Endothelial cell of umbilical vein (primary cell): ENCODE measurements around the gene CSMD2. TPM values are rescaled to one million over a fixed set of nuclear protein-coding genes. Genes with fewer than 3 reads are reported as not detected.

Source experiments
- BruUV-seq: library from RNA; stranded (reverse); fragments of 400-500 nt; replicated peaks from 2 replicates; lab custom pipeline; 2021; lab: Mats Ljungman, UMichigan
- CTCF ChIA-PET: fragments of 300-600, 350-600 bp; sonication (Branson Sonifier 250); formaldehyde crosslinking; loops from one replicate; lab custom pipeline; 2021; ENCODE audit warnings: antibody characterized with exemption, inconsistent platforms; lab: Charles Lee
- POLR2A ChIA-PET: fragments of 300-600, 350-600 bp; sonication (Branson Sonifier 250); formaldehyde crosslinking; loops from one replicate; lab custom pipeline; 2021; ENCODE audit warnings: antibody characterized with exemption, inconsistent platforms; lab: Charles Lee
- DNase-seq: peaks from one replicate; pipeline ENCODE4 v3.0.0-alpha.2; 2011; ENCODE audit warnings: low read depth, low spot score
- FAIRE-seq: peaks from 2 replicates; lab custom pipeline; 2011; peaks lifted over from hg19 to GRCh38; lab: Jason Lieb, UNC
- H2AFZ ChIP-seq: 2 replicates; pipeline ENCODE4 v1.6.0; 2012; ENCODE audit warnings: low read depth, low read length, control low read depth, inconsistent platforms
- H3K27ac ChIP-seq: 2 replicates; pipeline ENCODE4 v1.5.1; 2011; ENCODE audit warnings: low read depth, mild to moderate bottlenecking, control low read depth, low read length, moderate library complexity; ENCODE audit not compliant: insufficient read depth
- H3K27me3 ChIP-seq, 2 experiments: 2 replicates each; pipeline versions ENCODE4 v1.6.0 to v1.6.1; 2011; ENCODE audit warnings: low read length in 2 of 2, mixed read lengths in 1 of 2; ENCODE audit not compliant: control insufficient read depth in 2 of 2, insufficient read depth in 2 of 2
- H3K36me3 ChIP-seq, 2 experiments: 2 replicates in 1 of 2; 3 replicates in 1 of 2; pipeline ENCODE4 v1.5.1; 2011; ENCODE audit warnings: low read length in 2 of 2, mild to moderate bottlenecking in 1 of 2, moderate library complexity in 1 of 2; ENCODE audit not compliant: control insufficient read depth in 2 of 2, insufficient read depth in 2 of 2; ENCODE audit errors: extremely low read depth in 1 of 2
- H3K4me1 ChIP-seq: 3 replicates; pipeline ENCODE4 v1.5.1; 2011; ENCODE audit warnings: mild to moderate bottlenecking, low read length; ENCODE audit not compliant: control insufficient read depth, insufficient read depth; ENCODE audit errors: extremely low read depth
- H3K4me2 ChIP-seq: 2 replicates; pipeline ENCODE4 v1.6.1; 2011; ENCODE audit warnings: low read length, control low read depth, mixed read lengths; ENCODE audit not compliant: insufficient read depth
- H3K4me3 ChIP-seq, 3 experiments: fragments of 200-600 bp in 1 of 3; sonication (generic), shearing (Covaris generic) in 1 of 3; replicated peaks in 1 of 3; 2 replicates each; pipeline ENCODE4 v1.5.1; 2011 to 2016; ENCODE audit warnings: control low read depth in 3 of 3, low read length in 3 of 3, mild to moderate bottlenecking in 2 of 3, inconsistent platforms in 1 of 3, low read depth in 1 of 3, moderate library complexity in 1 of 3; ENCODE audit not compliant: insufficient read depth in 1 of 3
- H3K79me2 ChIP-seq: 2 replicates; pipeline ENCODE4 v1.6.0; 2012; ENCODE audit warnings: low read length, inconsistent platforms; ENCODE audit not compliant: control insufficient read depth, insufficient read depth
- H3K9ac ChIP-seq: replicated peaks from 2 replicates; pipeline ENCODE3; 2011; ENCODE audit warnings: low read length, control low read depth; ENCODE audit not compliant: insufficient read depth; ENCODE audit errors: extremely low read depth
- H3K9me1 ChIP-seq: replicated peaks from 3 replicates; pipeline ENCODE4 v1.6.0; 2011; ENCODE audit warnings: mild to moderate bottlenecking, low read length; ENCODE audit not compliant: control insufficient read depth, insufficient read depth; ENCODE audit errors: extremely low read depth
- H3K9me3 ChIP-seq: replicated peaks from 2 replicates; pipeline ENCODE4 v1.5.1; 2012; ENCODE audit warnings: low read length, inconsistent platforms; ENCODE audit not compliant: control insufficient read depth, insufficient read depth
- H4K20me1 ChIP-seq: replicated peaks from 2 replicates; pipeline ENCODE3; 2011; ENCODE audit warnings: mild to moderate bottlenecking, low read length; ENCODE audit not compliant: control insufficient read depth, insufficient read depth; ENCODE audit errors: extremely low read depth
- EZH2 ChIP-seq: IDR thresholded peaks from 2 replicates; pipeline ENCODE4 v1.6.1; 2012; ENCODE audit warnings: borderline replicate concordance, low read depth, mild to moderate bottlenecking, moderate library complexity, low read length, inconsistent platforms; ENCODE audit not compliant: severe bottlenecking
- FOS ChIP-seq: IDR thresholded peaks from 2 replicates; pipeline ENCODE4 v1.6.1; 2011; ENCODE audit warnings: mild to moderate bottlenecking, low read length, moderate library complexity, borderline replicate concordance; ENCODE audit not compliant: insufficient read depth
- GATA2 ChIP-seq: IDR thresholded peaks from 2 replicates; pipeline ENCODE4 v1.7.0; 2011; ENCODE audit warnings: low read depth, mild to moderate bottlenecking, moderate library complexity, mixed read lengths, low read length; ENCODE audit not compliant: insufficient read length, insufficient read depth
- MYC ChIP-seq: IDR thresholded peaks from one replicate; pipeline ENCODE4 v1.6.1; 2011; ENCODE audit warnings: mild to moderate bottlenecking, low read depth, low read length
- POLR2A ChIP-seq: IDR thresholded peaks from 2 replicates; pipeline ENCODE4 v1.6.1; 2012; ENCODE audit warnings: low read depth, mild to moderate bottlenecking, control low read depth, low read length
- POLR2AphosphoS5 ChIP-seq: IDR thresholded peaks from 2 replicates; pipeline ENCODE4 v1.6.1; 2012; ENCODE audit warnings: low read depth, mild to moderate bottlenecking, control low read depth, low read length, moderate library complexity; ENCODE audit not compliant: insufficient read depth
- dilution Hi-C: fragments of 300-500 bp; cut with MboI; formaldehyde crosslinking; loops from one replicate; pipeline ENCODE4 v1.15.0; 2019; ENCODE audit warnings: low sequenced_read_pairs; ENCODE audit not compliant: extremely low pct_ligation_motif_present
- intact Hi-C: fragments of 100-400 bp; cut with micrococcal nuclease; formaldehyde crosslinking; loops from one replicate; pipeline ENCODE4 v1.10.0; 2022
- polyA plus RNA-seq, 4 experiments: library from polyadenylated mRNA; depleted of rRNA in 3 of 4; stranded (reverse) in 3 of 4; unstranded in 1 of 4; fragments of >200 nt; gene quantifications; 2 replicates each; pipeline versions ENCODE4 v1.2.1 to v1.2.3, GENCODE V29; 2011 to 2012; ENCODE audit warnings: missing spikeins in 1 of 4
- total RNA-seq: library from RNA; stranded (reverse); gene quantifications from 2 replicates; pipeline ENCODE4 v1.2.3, GENCODE V29; 2021
- TF ChIP-seq, protein P1 (sequence below), 2 donors: IDR thresholded peaks; 1 replicate in 1 of 2; 2 replicates in 1 of 2; pipeline ENCODE4 v1.5.1; 2011; ENCODE audit warnings: low read length in 2 of 2, mild to moderate bottlenecking in 2 of 2, moderate library complexity in 2 of 2, control low read depth in 1 of 2, inconsistent platforms in 1 of 2, low read depth in 1 of 2; ENCODE audit not compliant: insufficient read depth in 1 of 2; ENCODE audit errors: extremely low read depth in 1 of 2
- TF ChIP-seq, protein P2 (sequence below): IDR thresholded peaks from 2 replicates; pipeline ENCODE4 v1.6.1; 2011; ENCODE audit not compliant: insufficient read depth, insufficient read length

Gene CSMD2
- total and polyA plus RNA-seq, 2 donors (not counting 3 experiments of a cell fraction or from before 2014, with no cell fraction given): under 0.01 TPM; not detected in 1

DNA sequence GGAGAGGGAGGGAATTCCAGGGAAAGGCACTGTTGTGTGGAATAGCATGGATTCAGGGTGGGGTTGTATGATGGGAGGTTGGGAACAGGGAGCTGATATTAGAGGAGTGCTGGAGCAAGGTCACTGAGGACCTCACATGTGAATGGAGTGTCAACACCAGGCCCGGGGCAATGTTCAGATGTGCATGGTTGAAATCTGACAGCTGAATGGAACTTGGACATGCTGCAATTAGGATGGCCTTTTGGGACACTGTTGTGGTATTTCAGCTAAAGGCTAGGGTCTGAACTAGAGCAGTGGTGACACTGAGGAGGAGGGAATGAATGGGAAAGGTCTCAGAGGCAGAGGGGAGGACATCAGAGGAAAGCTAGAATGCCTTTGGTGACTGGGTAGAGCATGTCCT lies 667.6 kb downstream of the CSMD2 start:
- intact Hi-C loops: no loop called here
- CTCF ChIA-PET: no interaction called here
- dilution Hi-C loops: no loop called here

DNA sequence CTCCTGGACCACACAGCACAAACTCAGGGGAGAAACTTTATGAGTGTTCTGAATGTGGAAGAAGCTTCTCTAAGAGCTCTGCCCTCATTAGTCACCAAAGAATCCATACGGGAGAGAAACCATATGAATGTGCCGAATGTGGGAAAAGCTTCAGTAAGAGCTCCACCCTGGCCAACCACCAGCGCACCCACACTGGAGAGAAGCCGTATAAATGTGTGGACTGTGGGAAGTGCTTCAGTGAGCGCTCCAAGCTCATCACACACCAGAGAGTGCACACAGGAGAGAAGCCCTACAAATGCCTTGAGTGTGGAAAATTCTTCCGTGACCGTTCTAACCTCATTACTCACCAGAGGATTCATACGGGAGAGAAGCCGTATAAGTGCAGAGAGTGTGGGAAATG lies 670.1 kb downstream of the CSMD2 start:
- H3K9ac ChIP-seq: no peak overlapping the region
- no peak overlapping the region for H3K4me2 ChIP-seq
- no peaks in the 10 kb centered on the region for H4K20me1 ChIP-seq
- FAIRE-seq (no peak), DNase-seq (no peak)
- H3K4me3 ChIP-seq: no peak overlapping the region
- H3K36me3 ChIP-seq: peaks cover 12% of the 10 kb centered on the region in 2 experiments
- ChIA-PET CTCF (no interaction called here), POLR2A (no interaction called here)
- H3K4me1 ChIP-seq: no peaks in the 10 kb centered on the region
- no peak overlapping the region for H2AFZ ChIP-seq
- H3K27me3 ChIP-seq: no peaks in the 10 kb centered on the region
- no peaks in the 10 kb centered on the region for H3K9me1 ChIP-seq
- no peaks in the 10 kb centered on the region for H3K79me2 ChIP-seq
- TF ChIP-seq MYC (no peak), EZH2 (no peak), FOS (no peak), POLR2A (no peak), GATA2 (no peak)
- TF ChIP-seq, protein P1, sequence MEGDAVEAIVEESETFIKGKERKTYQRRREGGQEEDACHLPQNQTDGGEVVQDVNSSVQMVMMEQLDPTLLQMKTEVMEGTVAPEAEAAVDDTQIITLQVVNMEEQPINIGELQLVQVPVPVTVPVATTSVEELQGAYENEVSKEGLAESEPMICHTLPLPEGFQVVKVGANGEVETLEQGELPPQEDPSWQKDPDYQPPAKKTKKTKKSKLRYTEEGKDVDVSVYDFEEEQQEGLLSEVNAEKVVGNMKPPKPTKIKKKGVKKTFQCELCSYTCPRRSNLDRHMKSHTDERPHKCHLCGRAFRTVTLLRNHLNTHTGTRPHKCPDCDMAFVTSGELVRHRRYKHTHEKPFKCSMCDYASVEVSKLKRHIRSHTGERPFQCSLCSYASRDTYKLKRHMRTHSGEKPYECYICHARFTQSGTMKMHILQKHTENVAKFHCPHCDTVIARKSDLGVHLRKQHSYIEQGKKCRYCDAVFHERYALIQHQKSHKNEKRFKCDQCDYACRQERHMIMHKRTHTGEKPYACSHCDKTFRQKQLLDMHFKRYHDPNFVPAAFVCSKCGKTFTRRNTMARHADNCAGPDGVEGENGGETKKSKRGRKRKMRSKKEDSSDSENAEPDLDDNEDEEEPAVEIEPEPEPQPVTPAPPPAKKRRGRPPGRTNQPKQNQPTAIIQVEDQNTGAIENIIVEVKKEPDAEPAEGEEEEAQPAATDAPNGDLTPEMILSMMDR (IDR thresholded peaks at IDR 0.05; ENCODE audit: extremely low read depth in 1 of 2, insufficient read depth in 1 of 2, low read depth in 1 of 2, low read length in 2 of 2): no peak
- TF ChIP-seq, protein P2, sequence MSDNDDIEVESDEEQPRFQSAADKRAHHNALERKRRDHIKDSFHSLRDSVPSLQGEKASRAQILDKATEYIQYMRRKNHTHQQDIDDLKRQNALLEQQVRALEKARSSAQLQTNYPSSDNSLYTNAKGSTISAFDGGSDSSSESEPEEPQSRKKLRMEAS: no peak
- intact Hi-C loops (no loop called here), dilution Hi-C loops (no loop called here)
- no TSS peak for BruUV-seq
- no peak overlapping the region for H3K27ac ChIP-seq
- peaks cover 12% of the 10 kb centered on the region for H3K9me3 ChIP-seq

More for the DNA sequence above, 667.6 kb downstream of the CSMD2 start:
- Histone ChIP-seq H3K4me3 (no peak overlapping the region), H3K79me2 (no peaks in the 10 kb centered on the region), H3K27me3 (no peaks in the 10 kb centered on the region), H3K9ac (no peak overlapping the region), H3K4me1 (no peaks in the 10 kb centered on the region), H3K27ac (no peak overlapping the region), H4K20me1 (no peaks in the 10 kb centered on the region), H3K36me3 (peaks cover 2 to 7% of the 10 kb centered on the region in 2 experiments), H3K4me2 (no peak overlapping the region), H3K9me1 (no peaks in the 10 kb centered on the region), H2AFZ (no peak overlapping the region), H3K9me3 (peaks cover 12% of the 10 kb centered on the region)
- FAIRE-seq: no peak
- no peak for DNase-seq
- no peak for TF ChIP-seq POLR2AphosphoS5
- BruUV-seq: no TSS peak
- POLR2A ChIA-PET: no interaction called here
